GM19238 (cell line): Measurements from ENCODE around the gene KCNN2.

ENCODE experiments used
- DNase-seq: peaks from one replicate; pipeline ENCODE4 v3.0.0; 2011; ENCODE audit warnings: low spot score; ENCODE audit not compliant: insufficient read length

KCNN2 gene

GRCh38 chr5:114500756-114501155, 138.9 kb downstream of the KCNN2 start:
- DNase-seq, result no peak

DNA sequence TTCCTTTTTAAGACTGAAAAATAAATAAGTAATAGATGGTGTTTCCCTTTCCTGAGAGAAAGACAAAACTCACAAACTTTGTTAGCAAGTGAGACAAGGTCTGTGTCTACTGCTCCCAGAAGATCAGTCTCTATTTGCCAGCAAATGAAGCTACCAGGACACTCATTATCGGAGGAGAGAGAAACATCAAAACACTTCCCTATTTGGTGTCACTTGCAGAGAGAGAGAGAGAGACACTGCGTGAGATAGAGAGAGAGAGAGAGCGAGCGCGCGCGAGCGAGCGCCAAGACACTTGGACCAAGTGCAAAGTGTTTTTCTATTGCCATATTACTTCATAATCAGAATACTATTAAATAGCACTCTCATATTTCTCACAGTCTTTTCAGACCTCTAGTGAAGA, 142.7 kb downstream of the KCNN2 start:
- DNase-seq, result no peak

DNA sequence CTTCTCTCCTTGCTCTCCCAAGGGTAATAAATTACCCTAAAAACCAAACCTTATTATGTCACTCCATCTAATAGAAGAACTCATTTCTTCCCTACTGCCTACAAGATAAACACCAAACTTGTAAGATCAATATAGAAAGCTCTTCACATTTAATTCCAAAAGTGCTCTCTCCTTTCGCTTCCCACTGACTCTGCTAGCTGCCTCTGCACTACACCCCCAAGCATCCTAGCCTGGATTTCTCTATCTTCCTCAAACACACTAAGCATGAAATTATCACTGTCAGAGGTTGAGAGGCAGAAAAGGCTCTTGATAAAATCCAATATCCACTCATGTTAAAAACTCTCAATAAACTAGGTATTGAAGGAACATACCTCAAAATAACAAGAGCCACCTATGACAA, 162.4 kb downstream of the KCNN2 start:
- no peak for DNase-seq

GRCh38 chr5:114544561-114544960, 182.7 kb downstream of the KCNN2 start:
- DNase-seq, result no peak
